ENCODE data around the gene HOXA9. TPM values are rescaled to one million over a fixed set of nuclear protein-coding genes. Genes with fewer than 3 reads are reported as not detected.
A peak's percentile ranks its signal among the peaks of the same experiment; 100 is the strongest.

HOXA9 gene
- total RNA-seq, 1 donor from 2014 or later: 46.5 TPM

- TF ChIP-seq CTCF (IDR thresholded peaks at IDR 0.05; ENCODE audit: insufficient read depth, low read length, poor library complexity, severe bottlenecking): no peak
- no peak for DNase-seq (ENCODE audit: low read depth)
- Histone ChIP-seq H3K27me3 (ENCODE audit: control insufficient read depth, insufficient read depth, low read length) (no peaks in the 10 kb centered on the region), H3K36me3 (ENCODE audit: control insufficient read depth, insufficient read depth, low read length) (peaks cover 6% of the 10 kb centered on the region), H3K4me3 (ENCODE audit: low read depth, low read length) (peak overlapping the region; percentile 72)
Measured at GRCh38 chr7:27164045-27164366, 1.3 kb downstream of the HOXA9 start.

- no peak for TF ChIP-seq CTCF (IDR thresholded peaks at IDR 0.05; ENCODE audit: insufficient read depth, low read length, poor library complexity, severe bottlenecking)
- peak overlapping the region; percentile 72 for H3K4me3 ChIP-seq (ENCODE audit: low read depth, low read length)
- no peak for DNase-seq (ENCODE audit: low read depth)
- H3K27me3 ChIP-seq (ENCODE audit: control insufficient read depth, insufficient read depth, low read length): no peaks in the 10 kb centered on the region
- peaks cover 4% of the 10 kb centered on the region for H3K36me3 ChIP-seq (ENCODE audit: control insufficient read depth, insufficient read depth, low read length)
Measured at GRCh38 chr7:27163288-27164044, 1.9 kb downstream of the HOXA9 start.

GRCh38 chr7:27162561-27163287 is 2.6 kb downstream of the HOXA9 start:
- H3K4me3 ChIP-seq (ENCODE audit: low read depth, low read length): peak overlapping the region; percentile 72
- no peaks in the 10 kb centered on the region for H3K27me3 ChIP-seq (ENCODE audit: control insufficient read depth, insufficient read depth, low read length)
- no peak for DNase-seq (ENCODE audit: low read depth)
- H3K36me3 ChIP-seq (ENCODE audit: control insufficient read depth, insufficient read depth, low read length): peaks cover 4% of the 10 kb centered on the region
- no peak for TF ChIP-seq CTCF (IDR thresholded peaks at IDR 0.05; ENCODE audit: insufficient read depth, low read length, poor library complexity, severe bottlenecking)

- H3K27me3 ChIP-seq (ENCODE audit: control insufficient read depth, insufficient read depth, low read length): no peaks in the 10 kb centered on the region
- no peak for TF ChIP-seq CTCF (IDR thresholded peaks at IDR 0.05; ENCODE audit: insufficient read depth, low read length, poor library complexity, severe bottlenecking)
- H3K4me3 ChIP-seq (ENCODE audit: low read depth, low read length): peak overlapping the region; percentile 72
- peaks cover 4% of the 10 kb centered on the region for H3K36me3 ChIP-seq (ENCODE audit: control insufficient read depth, insufficient read depth, low read length)
- no peak for DNase-seq (ENCODE audit: low read depth)
Measured at GRCh38 chr7:27161721-27162560, 3.4 kb downstream of the HOXA9 start.

- Histone ChIP-seq H3K36me3 (ENCODE audit: control insufficient read depth, insufficient read depth, low read length) (peaks cover 4% of the 10 kb centered on the region), H3K4me3 (ENCODE audit: low read depth, low read length) (peak overlapping the region; percentile 72), H3K27me3 (ENCODE audit: control insufficient read depth, insufficient read depth, low read length) (no peaks in the 10 kb centered on the region)
- TF ChIP-seq CTCF (IDR thresholded peaks at IDR 0.05; ENCODE audit: insufficient read depth, low read length, poor library complexity, severe bottlenecking): no peak
- no peak for DNase-seq (ENCODE audit: low read depth)
Measured at GRCh38 chr7:27161214-27161720, 4.1 kb downstream of the HOXA9 start.

Data from kidney epithelial cell (primary cell).